CD4-positive, alpha-beta T cell treated with Interleukin-17A for 4 hours (primary cell): ENCODE data around the gene GRXCR2.
"Not testable (repeated sequence)": the region's sequence is repeated elsewhere in the genome, so short reads cannot be mapped to it uniquely, and the experiment has no call there.

Experiments
- DNase-seq: peaks from one replicate; pipeline ENCODE4 v3.0.0-alpha.2; 2020; ENCODE audit warnings: mixed read lengths

GRXCR2 gene, protein sequence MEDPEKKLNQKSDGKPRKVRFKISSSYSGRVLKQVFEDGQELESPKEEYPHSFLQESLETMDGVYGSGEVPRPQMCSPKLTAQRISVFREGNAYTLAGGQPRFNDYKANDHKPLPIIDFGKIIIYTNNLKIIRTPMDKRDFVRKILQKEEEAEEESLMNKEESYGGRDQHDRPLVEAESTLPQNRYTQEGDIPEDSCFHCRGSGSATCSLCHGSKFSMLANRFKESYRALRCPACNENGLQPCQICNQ

GRCh38 chr5:145872914-145873313, at the start of gene GRXCR2:
TSS of gene GRXCR2 (minus strand) at chr5:145873014. CDS start at chr5:145872968, 46 bp downstream.
- DNase-seq = no peak

DNA sequence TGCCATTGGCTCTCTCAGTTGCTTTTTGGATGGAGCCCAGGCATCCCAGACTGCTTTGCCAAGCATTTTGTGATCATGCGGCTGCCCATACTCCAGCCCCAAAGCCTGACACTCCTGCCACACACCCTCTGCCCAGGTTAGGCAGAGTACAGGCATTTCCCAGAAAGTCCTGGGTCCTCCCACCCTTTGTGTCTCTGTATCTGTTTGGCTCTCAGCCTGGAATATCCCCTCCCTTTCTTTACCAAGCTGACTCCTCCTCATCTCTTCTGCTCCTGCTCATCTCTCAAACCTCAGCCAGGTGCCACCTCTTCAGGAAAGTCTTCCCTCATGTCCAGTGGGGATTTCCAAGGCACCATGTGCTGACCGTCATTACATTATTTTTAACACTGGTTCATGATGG, 49.2 kb upstream of the GRXCR2 start:
- no peak for DNase-seq

DNA sequence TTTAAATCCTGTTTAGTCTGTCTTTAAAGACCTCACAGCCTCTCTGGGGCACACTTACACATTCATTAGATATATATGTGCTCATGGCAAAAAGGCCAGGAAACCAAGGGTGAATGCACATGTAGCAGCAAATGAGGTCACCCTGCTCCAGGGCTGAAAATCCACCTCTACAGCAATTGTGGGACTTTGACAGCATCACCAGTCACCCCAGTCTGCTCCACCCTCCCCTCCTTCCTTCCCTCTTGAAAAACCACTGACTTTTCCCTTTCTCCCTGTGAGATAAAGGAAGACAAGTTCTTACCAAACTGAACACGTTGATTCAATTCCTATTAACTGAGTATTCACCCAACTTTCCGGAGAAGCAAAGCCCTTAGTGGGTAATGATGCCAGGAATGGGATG, 48.4 kb upstream of the GRXCR2 start:
- no peak for DNase-seq

DNA sequence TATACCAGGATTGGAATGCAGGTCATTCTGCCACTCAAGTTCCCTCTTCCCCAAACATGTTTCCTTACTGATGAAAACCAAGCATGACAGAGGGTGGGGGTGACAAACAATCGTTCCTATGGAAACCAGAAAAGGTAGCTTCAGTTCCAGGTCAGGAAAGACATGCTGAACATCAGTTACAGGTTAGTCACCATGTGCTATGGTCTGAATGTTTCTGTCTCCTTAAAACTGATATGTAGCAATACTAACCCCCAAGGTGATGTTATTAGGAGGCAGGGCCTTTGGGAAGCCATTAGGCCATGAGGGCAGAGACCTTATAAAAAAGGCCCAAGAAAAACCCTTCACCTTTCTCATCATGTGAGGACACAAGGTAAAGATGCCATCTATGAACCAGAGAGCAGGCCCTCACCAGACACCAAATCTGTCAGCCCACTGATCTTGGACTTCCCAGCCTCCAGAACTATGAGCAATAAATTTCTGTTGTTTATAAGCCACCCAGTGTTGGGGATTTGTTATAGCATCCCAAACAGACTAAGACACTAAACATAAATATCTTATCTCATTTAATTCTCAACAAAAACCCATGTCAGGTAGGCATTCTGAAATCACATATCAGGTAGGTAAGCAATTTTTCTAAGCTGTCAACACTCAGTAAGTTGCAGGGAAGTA, 47.9 kb upstream of the GRXCR2 start:
- no peak for DNase-seq

- DNase-seq = no peak
Measured at GRCh38 chr5:145919413-145919812, 46.6 kb upstream of the GRXCR2 start.

GRCh38 chr5:145918397-145918796, 45.6 kb upstream of the GRXCR2 start:
- DNase-seq = no peak

DNA sequence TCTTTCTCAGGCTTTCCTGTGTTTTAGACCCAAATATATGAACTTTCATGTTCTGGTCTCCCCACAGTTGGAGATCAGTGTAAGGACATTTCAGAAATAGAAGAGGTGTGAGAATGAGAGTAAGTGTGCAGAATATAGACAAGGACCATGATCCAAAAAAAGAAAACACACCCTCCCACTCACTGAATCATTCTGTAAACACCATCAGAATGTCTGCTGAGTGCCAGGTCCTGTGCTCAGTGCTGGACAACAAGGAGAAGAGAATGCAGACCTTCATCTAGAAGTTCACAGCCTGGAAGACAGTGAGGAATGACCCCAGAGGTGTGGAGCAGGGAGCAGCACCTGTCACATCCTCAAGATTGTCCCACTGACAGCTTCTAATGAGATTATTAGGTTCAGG, 44.5 kb upstream of the GRXCR2 start:
- DNase-seq = no peak

DNA sequence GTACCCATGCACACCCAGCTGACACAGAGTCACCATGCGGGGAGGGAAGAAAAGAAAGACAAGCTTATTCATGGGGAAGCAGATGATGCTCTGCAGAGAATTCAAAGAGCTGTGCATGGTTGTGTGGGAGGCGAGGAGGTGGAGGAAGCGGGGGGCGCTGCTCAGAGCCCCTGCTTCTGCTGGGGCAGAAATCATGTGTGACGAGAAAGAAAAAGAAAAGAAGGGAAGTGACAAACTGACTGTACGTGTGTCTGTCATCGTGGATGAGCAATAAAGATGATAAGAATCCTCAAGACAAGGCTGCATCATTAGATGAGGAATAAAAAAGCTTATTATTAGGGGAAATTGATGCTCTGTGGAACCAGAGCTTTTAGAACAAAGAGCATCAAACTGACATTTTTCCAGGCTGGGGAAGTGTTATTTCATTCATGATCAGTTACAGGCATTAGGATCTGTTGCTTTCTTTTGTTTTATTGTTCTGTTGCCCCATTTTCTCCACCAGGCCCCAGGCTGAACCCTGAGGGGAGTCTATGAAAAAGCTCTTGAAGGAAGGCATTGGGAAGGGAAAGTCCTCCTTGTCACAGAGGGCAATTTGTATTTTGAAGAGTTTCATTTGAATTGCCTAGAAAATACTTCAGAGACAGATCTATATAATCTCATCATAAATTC, 43.3 kb upstream of the GRXCR2 start:
- DNase-seq = no peak

DNA sequence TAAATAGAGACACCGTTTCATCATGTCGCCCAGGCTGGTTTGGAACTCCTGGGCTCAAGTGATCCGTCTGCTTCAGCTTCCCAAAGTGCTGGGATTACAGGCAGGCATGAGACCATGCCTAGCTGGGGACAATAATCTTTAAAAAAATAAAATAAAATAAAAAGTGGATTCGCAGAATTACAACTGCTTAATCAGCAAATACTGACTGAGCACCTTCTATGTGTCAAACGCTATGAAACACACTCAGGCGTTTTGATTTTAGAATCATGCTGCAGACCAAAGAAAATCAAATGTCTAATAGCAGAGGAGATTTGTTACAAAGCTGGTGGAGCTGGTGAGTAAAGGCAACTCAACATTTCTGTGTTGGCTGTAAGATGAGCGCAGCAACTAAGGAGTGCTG, 40.9 kb upstream of the GRXCR2 start:
- no peak for DNase-seq

DNA sequence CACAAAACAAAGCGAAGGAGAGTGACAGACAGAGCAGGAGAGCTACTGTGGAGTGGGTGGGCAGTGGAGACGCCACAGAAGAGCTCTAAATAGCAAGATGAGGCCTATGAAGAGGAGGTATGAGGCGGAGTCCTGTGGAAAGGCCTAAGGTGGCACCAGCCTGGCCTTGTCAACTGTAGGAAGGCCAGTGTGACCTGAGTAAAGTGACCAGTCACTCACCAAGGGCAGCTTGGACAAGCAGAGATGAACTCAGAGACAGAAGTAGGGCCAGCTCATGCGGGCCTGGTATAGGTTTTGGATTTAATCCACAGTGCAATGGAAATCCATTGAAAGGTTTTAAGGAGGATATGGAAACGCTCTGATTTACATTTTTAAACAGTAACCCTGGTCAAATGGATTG, 39.8 kb upstream of the GRXCR2 start:
- DNase-seq = no peak

- no peak for DNase-seq
Measured at GRCh38 chr5:145912019-145912418, 39.2 kb upstream of the GRXCR2 start.

- no peak for DNase-seq
Measured at GRCh38 chr5:145911164-145911563, 38.4 kb upstream of the GRXCR2 start.

DNA sequence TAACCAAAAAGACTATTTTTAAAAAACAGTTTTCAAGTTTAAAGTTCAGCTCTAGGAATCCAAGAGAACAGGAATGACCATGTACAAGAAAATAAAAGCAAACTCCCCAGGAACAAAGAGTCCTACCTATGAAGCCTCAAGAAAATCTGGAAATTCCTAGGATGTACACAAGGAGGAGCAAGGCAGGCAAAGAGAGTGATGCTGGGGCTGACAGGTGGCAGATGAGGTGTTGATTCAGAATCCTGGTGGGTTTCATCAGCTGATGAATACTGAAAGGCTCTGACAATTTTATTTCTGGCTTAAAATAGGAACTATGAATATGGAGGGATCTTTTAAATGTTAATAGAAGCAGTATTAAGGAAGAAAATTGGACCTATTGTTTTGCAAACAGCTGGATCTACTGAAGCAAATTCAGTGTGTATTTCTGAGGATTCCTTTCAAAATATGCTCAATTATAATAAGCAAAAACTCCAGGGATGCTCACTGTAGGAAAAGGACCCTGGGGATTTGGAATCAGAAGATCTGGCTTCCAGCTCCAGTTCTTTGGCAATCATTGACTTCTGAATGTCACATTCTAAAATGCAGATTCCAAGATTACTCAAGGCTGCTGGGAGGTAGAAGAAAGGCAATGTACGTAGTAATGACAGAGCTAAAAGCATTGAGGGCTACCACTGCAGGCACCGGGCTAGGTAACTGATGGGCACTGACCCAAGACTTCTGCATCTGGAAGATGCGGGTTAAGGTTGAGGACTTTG, 35.6 kb upstream of the GRXCR2 start:
- DNase-seq = no peak

- no peak for DNase-seq
Measured at GRCh38 chr5:145906401-145906800, 33.6 kb upstream of the GRXCR2 start.

- DNase-seq = no peak
Measured at GRCh38 chr5:145904743-145905142, 31.9 kb upstream of the GRXCR2 start.

- no peak for DNase-seq
Measured at GRCh38 chr5:145903867-145904266, 31.1 kb upstream of the GRXCR2 start.

GRCh38 chr5:145903113-145903512, 30.3 kb upstream of the GRXCR2 start:
- no peak for DNase-seq

DNA sequence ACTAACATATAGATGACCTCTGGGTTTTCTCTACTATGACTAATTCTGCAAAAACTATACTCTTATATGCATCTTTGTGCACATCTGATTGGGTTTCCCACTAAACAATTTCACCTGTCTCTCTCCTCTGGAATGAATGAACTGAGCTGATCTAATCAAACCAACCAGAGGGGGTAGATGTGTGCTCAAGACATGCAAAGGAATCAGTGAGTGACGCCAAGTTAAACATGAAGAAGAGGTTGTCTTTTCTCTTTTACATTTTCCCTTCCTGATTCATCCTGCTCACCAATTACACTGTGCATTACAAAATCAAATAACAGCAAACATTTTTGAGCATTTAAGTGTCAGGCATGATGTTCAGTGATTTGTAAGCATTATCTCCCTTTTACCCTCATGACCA, 29.6 kb upstream of the GRXCR2 start:
- DNase-seq = no peak

- no peak for DNase-seq
Measured at GRCh38 chr5:145898171-145898570, 25.4 kb upstream of the GRXCR2 start.

GRCh38 chr5:145891378-145891777, 18.6 kb upstream of the GRXCR2 start:
- not testable (repeated sequence) for DNase-seq

DNA sequence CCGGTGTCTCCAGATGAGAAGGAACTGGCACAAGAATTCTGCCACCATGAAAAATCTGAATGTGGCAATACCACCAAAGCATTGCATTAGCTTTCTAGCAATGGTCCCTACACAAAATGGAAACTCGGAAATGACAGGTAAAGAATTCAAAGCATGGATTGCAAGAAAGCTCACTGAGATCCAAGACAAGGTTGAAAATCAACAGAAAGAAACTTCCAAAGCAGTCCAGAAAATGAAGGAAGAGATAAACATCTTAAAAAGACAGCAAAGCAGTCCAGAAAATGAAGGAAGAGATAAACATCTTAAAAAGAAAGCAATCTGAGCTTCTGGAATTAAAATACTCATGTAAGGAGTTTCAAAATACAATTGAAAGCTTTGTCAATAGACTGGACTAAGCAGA, 16.8 kb upstream of the GRXCR2 start:
- no peak for DNase-seq

GRCh38 chr5:145887976-145888574, 15.3 kb upstream of the GRXCR2 start:
- DNase-seq = no peak

DNA sequence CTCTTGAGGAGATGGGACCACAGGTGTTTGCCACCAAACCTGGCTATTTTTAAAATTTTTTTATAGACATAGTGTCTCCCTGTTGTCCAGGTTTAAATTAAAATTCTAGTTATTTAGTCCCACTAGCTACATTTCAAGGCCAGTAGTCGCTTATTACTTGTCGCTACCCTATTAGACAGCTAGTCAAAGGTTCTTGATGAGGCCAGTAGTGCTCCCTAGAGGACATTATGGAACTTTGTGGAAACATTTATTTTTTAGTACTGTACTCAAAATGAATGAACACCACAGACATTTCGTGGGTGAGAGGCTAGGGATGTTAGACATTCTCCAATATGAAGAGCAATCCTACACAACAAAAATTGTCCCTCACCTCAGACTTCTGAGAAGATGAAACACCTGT, 14.4 kb upstream of the GRXCR2 start:
- DNase-seq = no peak
